ENCODE measurements around the gene CENPS.

The CENPS gene

DNA sequence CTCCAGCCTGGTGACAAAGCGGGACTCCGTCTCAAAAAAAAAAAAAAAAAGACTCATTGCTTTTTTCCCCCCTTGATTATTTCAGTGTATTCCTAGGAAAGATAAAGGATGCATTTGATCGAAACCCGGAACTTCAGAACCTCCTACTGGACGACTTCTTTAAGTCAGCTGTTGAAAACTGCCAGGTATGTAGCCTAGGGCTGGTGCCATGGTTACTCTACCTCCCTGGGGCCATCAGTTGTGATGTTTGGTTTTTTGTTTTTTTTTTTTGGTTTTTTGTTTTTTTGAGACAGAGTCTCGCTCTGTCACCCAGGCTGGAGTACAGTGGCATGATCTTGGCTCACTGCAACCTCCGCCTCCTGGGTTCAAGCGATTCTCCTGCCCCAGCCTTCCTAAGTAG lies 11.5 kb upstream of the CENPS start:
- in situ Hi-C loops (cut with HindIII; ENCODE audit: low sequenced_read_pairs): loop anchor here (5.0 kb wide), 1 partner anchor 39 kb away; no protein-coding TSS in a partner anchor

DNA sequence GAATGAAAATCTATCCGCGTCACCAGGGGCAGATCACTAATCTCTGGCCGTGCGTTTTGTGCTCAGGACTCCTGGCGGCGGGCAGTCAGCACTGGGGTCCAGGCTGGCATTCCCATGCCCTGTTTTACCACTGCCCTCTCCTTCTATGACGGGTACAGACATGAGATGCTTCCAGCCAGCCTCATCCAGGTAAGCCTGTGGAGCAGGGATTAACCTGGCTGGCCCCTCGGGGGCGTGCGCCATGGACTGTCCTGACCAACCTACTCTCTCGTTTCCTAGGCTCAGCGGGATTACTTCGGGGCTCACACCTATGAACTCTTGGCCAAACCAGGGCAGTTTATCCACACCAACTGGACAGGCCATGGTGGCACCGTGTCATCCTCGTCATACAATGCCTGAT lies 10.9 kb upstream of the CENPS start:
- in situ Hi-C loops (cut with HindIII; ENCODE audit: low sequenced_read_pairs): loop anchor here (5.0 kb wide), 1 partner anchor 38 kb away; no protein-coding TSS in a partner anchor

DNA sequence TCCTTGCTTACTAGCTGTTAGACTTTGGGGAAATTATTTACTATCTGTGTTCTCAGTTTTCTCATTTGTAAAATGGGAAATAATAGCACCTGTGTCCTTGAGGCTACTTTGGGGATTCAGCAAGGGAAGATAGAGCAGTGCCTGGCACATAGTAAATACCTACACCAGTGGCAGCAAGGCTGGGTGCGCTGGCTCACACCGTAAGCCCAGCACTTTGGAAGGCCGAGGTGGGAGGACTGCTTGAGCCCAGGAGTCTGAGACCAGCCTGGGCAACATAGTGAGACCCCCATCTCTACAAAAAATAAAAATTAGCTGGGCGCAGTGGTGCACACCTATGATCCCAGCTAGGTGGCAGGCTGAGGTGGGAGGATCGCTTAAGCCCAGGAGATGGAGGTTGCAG lies 8.6 kb upstream of the CENPS start:
- in situ Hi-C loops (cut with HindIII; ENCODE audit: low sequenced_read_pairs): no loop called here

DNA sequence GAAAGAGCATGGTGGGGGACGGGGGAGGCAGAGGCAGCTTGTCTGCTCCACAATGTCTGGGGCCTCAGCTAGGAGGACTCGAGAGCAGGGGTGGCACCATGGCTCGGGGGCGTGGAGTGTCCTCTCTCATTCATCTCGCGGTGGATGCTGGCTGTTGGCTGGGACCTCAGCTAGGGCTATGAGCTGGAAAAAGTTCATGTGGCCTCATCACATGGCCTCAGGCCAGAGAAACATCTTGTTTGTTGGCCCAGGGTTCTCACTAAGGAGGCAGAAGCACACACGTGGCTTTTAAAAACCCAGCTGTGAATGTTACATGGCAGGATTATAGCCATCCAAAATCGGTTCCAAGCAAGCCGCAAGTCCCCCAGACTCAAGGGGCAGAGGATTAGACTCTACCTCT lies 6.2 kb upstream of the CENPS start:
- in situ Hi-C loops (cut with HindIII; ENCODE audit: low sequenced_read_pairs): no loop called here

DNA sequence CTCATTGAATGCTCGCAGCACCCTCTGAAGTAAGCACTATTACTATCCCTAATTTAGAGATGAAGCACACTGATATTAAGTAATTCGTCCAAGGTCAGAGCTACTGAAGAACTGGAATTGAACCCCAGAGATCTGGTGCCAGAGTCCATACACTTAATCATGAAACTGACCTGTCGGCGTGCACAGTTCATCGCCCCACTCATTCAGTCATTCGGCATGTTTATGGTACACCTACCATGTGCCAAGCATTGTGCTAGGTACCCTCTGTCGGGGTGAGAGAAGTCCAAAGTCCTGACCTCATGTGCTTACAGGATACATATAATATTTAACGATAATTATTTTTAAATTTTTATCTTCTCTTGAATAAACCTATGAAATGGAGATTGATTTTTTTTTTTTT lies 5.6 kb upstream of the CENPS start:
- in situ Hi-C loops (cut with HindIII; ENCODE audit: low sequenced_read_pairs): loop anchor here (5.0 kb wide), 1 partner anchor 47 kb away; no protein-coding TSS in a partner anchor

DNA sequence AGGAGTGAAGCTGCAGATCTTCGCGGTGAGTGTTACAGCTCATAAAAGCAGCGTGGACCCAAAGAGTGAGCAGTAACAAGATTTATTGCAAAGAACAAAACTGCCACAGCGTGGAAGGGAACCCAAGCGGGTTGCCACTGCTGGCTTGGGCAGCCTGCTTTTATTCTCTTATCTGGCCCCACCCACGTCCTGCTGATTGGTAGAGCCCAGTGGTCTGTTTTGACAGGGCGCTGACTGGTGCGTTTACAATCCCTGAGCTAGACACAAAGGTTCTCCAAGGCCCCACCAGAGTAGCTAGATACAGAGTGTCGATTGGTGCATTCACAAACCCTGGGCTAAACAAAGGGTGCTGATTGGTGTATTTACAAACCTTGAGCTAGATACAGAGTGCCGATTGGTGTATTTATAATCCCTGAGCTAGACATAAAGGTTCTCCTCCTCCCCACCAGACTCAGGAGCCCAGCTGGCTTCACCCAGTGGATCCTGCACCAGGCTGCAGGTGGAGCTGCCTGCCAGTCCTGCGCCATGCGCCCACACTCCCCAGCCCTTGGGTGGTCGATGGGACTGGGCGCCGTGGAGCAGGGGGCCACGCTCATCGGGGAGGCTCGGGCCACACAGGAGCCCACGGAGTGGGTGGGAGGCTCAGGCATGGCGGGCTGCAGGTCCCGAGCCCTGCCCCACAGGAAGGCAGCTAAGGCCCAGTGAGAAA lies 4.3 kb upstream of the CENPS start:
- in situ Hi-C loops (cut with HindIII; ENCODE audit: low sequenced_read_pairs): loop anchor here (5.0 kb wide), 1 partner anchor 49 kb away; no protein-coding TSS in a partner anchor

DNA sequence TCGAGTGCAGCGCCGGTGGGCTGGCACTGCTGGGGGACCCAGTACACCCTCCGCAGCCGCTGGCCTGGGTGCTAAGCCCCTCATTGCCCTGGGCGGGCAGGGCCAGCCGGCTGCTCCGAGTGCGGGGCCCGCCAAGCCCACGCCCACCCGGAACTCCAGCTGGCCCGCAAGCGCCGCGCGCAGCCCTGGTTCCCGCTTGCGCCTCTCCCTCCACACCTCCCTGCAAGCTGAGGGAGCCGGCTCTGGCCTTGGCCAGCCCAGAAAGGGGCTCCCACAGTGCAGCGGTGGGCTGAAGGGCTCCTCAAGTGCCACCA lies 3.7 kb upstream of the CENPS start:
- in situ Hi-C loops (cut with HindIII; ENCODE audit: low sequenced_read_pairs): loop anchor here (5.0 kb wide), 1 partner anchor 49 kb away; no protein-coding TSS in a partner anchor

DNA sequence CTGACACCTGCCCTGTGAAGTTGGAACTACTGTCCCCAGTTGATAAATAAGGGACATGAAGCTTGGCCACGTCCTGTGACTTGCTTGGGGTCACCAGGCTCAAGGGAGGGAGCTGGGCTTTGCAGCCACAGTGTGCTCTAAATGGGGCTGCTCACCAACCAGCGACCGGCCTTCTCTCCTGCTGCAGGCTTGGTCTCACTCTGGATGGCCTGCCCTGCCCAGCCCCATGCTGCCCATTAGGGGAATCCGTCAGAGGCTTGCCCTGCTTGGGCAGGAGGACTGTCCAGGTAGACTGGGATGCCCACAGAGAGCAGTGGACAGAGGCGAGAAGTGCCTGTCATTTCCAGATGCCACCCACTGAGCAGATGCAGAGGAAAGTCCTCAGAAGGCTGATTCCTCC lies 1.2 kb upstream of the CENPS start:
- in situ Hi-C loops (cut with HindIII; ENCODE audit: low sequenced_read_pairs): loop anchor here (5.0 kb wide), 1 partner anchor 52 kb away; no protein-coding TSS in a partner anchor

DNA sequence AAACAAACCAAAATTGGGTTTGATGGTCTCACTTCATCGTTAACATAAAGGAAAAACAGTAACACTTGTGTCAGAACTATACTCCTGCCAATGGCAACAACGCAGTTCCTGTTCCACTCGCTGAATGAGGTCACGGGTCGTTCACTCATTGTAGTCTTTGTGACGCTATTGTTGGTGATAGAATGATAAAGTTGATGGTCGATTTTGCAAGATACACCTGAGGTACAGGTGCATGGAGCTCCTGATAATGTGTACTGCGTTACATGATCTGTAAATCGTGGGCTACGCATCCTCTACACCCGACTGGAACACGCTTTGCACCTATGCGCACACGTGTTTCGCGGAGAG lies 391 bp upstream of the CENPS start:
- in situ Hi-C loops (cut with HindIII; ENCODE audit: low sequenced_read_pairs): loop anchor here (5.0 kb wide), 1 partner anchor 53 kb away; no protein-coding TSS in a partner anchor

DNA sequence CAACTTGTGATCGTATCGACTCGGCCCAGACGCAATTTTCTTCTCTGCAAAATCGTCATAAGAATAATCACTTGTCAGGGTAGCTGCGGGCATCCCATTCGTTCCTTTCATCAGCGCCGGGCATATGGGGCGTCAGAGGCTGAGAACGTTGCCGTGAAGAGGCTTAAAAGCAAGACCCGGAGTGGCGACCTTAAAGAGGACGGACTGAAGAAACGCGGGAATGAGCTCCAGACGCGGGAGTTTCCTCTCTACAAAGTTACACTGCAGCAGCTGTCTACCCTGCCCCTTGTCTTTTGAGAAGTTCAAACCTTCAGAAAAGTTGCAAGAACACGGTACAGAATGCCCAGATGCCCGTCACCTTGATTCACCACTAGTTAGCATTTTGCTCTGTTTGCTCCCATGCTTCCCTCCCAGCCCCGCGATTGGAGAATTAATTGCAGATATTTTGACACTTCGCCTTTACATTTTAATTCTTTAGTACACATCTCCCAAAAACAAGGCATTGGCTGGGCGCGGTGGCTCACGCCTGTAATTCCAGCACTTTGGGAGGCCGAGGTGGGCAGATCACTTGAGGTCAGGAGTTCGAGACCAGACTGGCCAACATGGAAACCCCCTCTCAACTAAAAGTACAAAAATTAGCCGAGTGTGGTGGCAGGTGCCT lies 967 bp downstream of the CENPS start:
- in situ Hi-C loops (cut with HindIII; ENCODE audit: low sequenced_read_pairs): no loop called here

DNA sequence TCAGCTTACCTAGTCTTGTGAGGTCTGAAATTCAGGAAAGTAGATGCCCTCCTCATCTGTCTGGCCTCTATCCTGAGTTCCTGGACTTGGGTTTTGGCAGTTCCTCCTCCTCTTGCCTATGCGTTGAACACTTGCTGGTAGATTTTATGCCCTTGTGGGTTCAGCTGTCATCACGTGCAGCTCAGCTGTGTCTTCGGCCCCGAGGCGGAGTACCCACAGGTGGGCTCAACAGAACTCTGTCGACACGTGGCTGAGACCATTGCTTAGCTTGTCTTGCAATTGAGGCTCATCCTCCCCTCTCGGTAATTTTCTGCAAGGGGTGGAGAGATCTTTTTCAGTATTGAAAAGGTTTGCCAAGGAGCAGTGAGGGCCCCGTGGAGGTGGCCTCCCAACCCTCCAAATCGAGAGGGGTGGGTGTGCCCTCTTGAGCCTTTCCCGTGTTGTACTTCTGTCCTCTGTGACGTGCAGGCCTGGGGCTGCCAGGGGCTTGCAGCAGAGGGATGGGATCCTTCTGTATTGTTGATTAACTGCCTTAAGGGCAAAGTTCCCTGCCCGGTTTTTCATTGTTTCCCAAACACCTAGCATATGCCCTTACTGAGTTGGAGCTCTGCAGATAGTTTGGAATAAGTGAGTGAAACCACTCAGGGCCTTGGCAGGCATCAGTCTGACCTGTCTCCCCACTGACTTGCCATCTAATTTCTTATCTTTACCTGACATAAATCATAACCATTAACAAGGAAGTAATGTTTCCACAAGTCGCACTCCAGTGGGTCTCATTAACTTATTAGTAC lies 2.9 kb downstream of the CENPS start:
- in situ Hi-C loops (cut with HindIII; ENCODE audit: low sequenced_read_pairs): no loop called here

DNA sequence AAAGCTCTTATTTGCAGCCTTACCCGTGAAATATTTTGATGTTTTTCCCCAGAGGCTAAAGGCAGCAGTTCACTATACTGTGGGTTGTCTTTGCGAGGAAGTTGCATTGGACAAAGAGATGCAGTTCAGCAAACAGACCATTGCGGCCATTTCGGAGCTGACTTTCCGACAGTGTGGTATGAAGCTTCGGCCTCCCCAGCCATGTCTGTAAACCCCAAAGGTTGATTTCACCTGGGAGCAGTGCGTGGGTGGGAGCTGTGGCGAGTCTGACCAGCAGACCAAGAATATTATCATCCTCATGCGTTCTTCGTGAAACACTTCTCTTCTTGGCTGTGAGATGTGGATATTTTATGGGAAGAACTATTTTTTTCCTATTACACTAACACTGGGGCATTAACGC lies 3.6 kb downstream of the CENPS start:
- in situ Hi-C loops (cut with HindIII; ENCODE audit: low sequenced_read_pairs): no loop called here

DNA sequence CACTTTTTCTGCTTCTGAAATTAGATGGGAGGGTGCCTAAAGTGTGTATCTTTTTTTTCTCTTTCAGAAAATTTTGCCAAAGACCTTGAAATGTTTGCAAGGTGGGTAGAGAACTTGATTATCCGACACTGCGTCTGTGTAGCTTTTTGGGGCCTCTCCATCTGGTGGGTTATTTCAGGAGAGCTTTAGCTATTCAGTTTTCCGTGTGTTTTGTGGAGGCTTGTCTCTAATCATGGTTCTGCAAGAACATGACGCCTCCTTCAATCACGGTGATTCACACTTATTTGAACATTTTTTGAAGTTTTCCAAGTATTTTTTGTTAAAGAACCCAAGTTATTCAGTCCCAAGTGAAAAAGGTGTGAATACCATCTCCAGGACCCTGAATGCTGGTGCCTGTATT lies 4.4 kb downstream of the CENPS start:
- in situ Hi-C loops (cut with HindIII; ENCODE audit: low sequenced_read_pairs): no loop called here

DNA sequence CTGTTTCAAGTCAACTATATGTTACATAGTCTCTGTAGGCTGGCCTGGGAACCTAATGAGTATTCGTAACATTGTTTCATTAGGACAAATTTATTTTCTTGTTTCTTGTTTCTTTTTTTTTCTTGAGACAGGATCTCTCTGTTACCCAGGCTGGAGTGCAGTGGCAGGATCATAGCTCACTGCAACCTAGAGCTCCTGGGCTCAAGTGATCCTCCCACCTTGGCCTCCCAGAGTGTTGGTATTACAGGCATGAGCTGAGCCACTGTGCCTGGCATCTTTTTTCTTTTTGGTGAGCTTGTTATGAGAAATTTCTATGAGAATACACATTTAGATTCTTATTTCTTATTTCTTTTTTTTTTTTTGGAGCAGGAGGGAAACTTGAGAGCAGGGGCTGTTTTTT lies 6.8 kb downstream of the CENPS start:
- in situ Hi-C loops (cut with HindIII; ENCODE audit: low sequenced_read_pairs): no loop called here

DNA sequence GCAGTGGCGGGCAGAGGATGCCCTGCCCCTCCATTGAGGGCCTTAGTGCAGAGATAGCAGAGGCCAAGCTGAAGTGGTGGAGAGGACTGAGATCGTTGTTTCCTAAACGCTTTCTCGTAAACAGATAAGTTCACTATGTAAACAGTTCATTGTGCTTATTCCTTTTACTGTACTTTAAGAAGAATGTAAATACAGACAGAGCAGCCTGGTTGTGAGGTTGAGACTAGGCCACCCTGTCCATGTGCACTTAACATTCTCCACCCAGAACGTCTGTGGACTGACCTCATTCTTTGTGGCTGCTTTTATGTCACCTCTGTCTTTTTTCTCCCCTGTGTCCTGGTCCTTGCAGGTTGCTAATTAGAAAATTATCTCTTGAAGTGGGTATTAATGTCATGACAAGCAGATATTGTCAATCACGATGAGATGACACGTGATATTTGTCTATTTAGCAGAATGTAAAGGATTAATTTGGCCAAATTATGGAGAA lies 8.5 kb downstream of the CENPS start:
- in situ Hi-C loops (cut with HindIII; ENCODE audit: low sequenced_read_pairs): no loop called here

DNA sequence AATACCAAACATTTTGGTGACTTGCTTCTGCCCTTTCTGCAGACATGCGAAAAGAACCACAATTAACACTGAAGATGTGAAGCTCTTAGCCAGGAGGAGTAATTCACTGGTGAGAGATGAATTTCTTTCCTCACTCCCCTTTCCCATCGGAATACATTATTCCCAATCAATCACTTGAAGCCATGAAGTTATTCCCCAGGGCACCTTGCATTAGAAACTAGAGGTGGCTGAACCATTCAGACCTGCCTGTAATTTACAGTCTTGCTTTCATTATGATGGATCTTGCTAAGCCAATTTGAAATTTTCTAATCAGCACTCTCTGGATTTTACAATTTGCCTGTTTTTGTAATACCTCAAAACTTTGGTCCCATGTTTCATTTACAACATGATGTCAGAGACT lies 10.1 kb downstream of the CENPS start:
- in situ Hi-C loops (cut with HindIII; ENCODE audit: low sequenced_read_pairs): no loop called here

DNA sequence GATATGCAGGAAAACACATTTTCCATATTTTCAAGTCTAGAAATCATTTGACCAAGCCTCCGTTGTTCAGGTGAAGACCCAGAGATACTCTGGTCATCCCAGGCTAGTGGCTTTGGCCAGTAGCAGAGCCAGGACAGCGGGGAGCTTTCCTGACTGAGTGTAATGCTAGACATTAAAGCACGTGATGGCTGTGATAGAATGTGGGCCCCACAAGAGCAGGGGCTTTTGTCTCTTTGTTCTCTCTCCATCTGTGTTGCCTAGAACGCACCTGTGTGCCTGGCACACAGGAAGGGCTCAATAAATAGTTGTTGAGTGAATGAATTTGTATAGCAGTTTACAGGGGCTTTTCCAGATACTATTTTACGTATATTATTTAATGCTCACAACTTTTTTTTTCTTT lies 10.6 kb downstream of the CENPS start:
- in situ Hi-C loops (cut with HindIII; ENCODE audit: low sequenced_read_pairs): no loop called here

DNA sequence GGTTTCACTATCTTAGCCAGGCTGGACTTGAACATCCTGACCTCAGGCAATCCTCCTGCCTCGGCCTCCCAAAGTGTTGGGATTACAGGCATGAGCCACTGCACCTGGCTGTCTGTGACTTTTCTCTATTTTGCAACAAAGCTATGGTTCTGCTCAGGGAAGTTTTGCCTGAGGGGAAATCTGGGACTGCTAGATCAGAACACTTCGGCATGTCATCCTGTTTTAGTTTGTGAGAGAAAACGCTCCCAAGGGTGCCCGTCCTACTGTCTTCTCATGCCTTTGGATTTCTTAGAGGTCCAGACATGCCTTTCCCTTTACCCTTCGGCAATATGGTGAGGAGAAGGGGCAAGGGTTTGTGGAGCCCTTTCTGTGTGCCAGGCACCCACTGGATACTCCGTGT lies 14.0 kb downstream of the CENPS start:
- in situ Hi-C loops (cut with HindIII; ENCODE audit: low sequenced_read_pairs): no loop called here

DNA sequence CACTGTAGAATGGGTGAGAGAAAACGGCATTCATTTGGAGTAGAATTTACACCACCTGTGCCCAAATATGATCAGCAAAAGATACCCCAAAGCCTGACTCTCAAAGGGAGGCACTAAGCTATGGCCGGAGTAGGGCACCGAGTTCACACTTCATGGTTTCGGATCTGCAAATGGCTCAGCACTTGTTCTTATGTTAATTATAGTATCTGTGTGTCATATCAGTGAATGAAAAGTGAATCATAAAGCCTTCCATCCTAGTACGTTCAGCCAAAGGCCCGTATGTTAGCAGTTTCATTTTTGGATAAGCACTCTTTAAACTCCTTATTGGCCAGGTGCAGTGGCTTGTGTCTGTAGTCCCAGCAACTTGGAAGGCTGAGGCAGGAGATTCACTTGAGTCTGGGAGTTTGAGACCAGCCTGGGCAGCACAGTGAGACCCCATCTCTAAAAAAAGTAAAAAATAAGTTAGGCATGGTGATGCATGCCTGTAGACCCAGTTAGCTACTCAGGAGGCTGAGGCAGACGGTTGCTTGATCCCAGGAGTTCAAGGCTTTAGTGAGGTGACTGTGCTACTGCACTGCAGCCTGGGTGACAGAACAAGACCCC lies 14.7 kb downstream of the CENPS start:
- in situ Hi-C loops (cut with HindIII; ENCODE audit: low sequenced_read_pairs): no loop called here

DNA sequence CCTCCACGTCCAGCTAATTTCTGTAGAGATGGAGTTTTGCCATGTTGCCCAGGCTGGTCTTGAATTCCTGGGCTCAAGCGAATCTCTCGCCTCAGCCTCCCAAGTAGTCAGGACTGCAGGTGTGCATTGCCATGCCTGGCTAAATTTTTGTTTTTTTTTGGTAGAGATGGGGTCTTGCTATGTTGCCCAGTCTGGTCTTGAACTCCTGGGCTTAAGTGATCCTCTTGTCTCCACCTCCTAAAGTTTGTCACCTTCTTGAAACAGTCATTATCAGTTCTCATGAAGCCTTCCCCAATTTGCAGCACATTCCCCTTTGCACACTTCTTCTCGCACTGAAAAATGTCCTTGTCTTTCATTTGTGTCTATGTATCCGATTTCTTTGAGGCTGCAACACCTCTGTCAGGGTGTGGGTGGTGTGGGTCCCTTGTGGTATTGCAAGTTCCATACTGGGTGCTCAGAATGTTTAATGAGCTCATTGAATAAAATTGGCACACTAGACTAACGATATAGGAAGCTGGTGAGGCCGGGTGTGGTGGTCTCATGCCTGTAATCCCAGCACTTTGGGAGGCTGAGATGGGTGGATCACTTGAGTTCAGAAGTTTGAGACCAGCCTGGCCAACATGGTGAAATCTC lies 16.7 kb downstream of the CENPS start:
- in situ Hi-C loops (cut with HindIII; ENCODE audit: low sequenced_read_pairs): no loop called here

DNA sequence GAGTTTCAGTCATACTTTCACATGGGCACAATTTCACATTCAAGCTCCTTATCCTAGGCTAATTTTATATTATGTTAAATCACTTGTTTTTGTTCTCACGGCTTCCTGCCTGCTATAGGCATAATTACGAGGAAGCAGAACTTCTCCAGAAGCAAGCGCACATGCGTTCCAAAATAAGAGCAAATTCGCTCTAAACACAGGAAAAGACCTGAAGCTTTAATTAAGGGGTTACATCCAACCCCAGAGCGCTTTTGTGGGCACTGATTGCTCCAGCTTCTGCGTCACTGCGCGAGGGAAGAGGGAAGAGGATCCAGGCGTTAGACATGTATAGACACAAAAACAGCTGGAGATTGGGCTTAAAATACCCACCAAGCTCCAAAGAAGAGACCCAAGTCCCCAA lies 19.5 kb downstream of the CENPS start, which contains the start of gene CORT:
Gene CORT, plus strand, starts transcription at position 281 of the 400 bp plus-strand sequence. CDS start 193 bp downstream, outside the sequence.
- in situ Hi-C loops (cut with HindIII; ENCODE audit: low sequenced_read_pairs): no loop called here

Data from endothelial cell of hepatic sinusoid (primary cell).